Loucy (cell line): ENCODE data around the gene SRSF4.

Source experiments
- H2AFZ ChIP-seq: fragments of 200-600 bp; sonication (generic); 2 replicates; pipeline ENCODE4 v1.6.0; 2016; ENCODE audit warnings: antibody characterized with exemption, mild to moderate bottlenecking, low read length, moderate library complexity
- H3F3A ChIP-seq: fragments of 200-600 bp; 2 replicates; pipeline ENCODE4 v1.6.0; 2016; ENCODE audit warnings: antibody characterized with exemption, low read depth, mild to moderate bottlenecking
- H3K27me3 ChIP-seq: fragments of 200-600 bp; sonication (generic); 2 replicates; pipeline ENCODE4 v1.6.1; 2014; ENCODE audit warnings: low read length, mild to moderate bottlenecking; ENCODE audit not compliant: insufficient read depth, poor library complexity, severe bottlenecking
- H3K36me3 ChIP-seq: fragments of 200-600 bp; sonication (generic); 2 replicates; pipeline ENCODE4 v1.6.1; 2016; ENCODE audit warnings: low read length; ENCODE audit not compliant: insufficient read depth
- H3K4me1 ChIP-seq: fragments of 200-600 bp; sonication (generic); 2 replicates; pipeline ENCODE4 v1.5.1; 2014; ENCODE audit warnings: low read length, mild to moderate bottlenecking; ENCODE audit not compliant: insufficient read depth, poor library complexity, severe bottlenecking
- H3K4me2 ChIP-seq: fragments of 200-600 bp; sonication (generic); 2 replicates; pipeline ENCODE4 v1.6.0; 2014; ENCODE audit warnings: antibody characterized with exemption, low read length, low read depth, mild to moderate bottlenecking; ENCODE audit not compliant: poor library complexity, severe bottlenecking
- H3K4me3 ChIP-seq: fragments of 200-600 bp; sonication (generic); 2 replicates; pipeline ENCODE4 v1.5.1; 2014; ENCODE audit warnings: low read length, mild to moderate bottlenecking, mixed read lengths; ENCODE audit not compliant: poor library complexity, severe bottlenecking
- H3K79me2 ChIP-seq: fragments of 200-600 bp; sonication (generic); 2 replicates; pipeline ENCODE4 v1.6.1; 2014; ENCODE audit warnings: low read length; ENCODE audit not compliant: insufficient read depth
- H3K9ac ChIP-seq: fragments of 200-600 bp; sonication (generic); 2 replicates; pipeline ENCODE4 v1.6.0; 2014; ENCODE audit warnings: mild to moderate bottlenecking, low read depth, low read length, moderate library complexity; ENCODE audit not compliant: poor library complexity, severe bottlenecking
- H3K9me2 ChIP-seq: fragments of 200-600 bp; sonication (generic); replicated peaks from 2 replicates; pipeline ENCODE4 v1.6.1; 2016; ENCODE audit warnings: low read depth, low read length, mixed read lengths
- H3K9me3 ChIP-seq: fragments of 200-600 bp; sonication (generic); 2 replicates; pipeline ENCODE4 v1.6.1; 2014; ENCODE audit warnings: mild to moderate bottlenecking, antibody characterized with exemption, low read length, low read depth; ENCODE audit not compliant: insufficient read depth
- H4K20me1 ChIP-seq: fragments of 200-600 bp; sonication (generic); 2 replicates; pipeline ENCODE4 v1.6.0; 2014; ENCODE audit warnings: antibody characterized with exemption, low read length, mild to moderate bottlenecking; ENCODE audit not compliant: insufficient read depth, poor library complexity, severe bottlenecking
- CTCF ChIP-seq: fragments of 200-600 bp; sonication (generic); conservative IDR thresholded peaks from 2 replicates; pipeline ENCODE4 v1.5.1; 2014; ENCODE audit warnings: mild to moderate bottlenecking, antibody characterized with exemption, low read length
- EZH2phosphoT487 ChIP-seq: fragments of 200-600 bp; IDR thresholded peaks from 2 replicates; pipeline ENCODE4 v1.6.1; 2018; ENCODE audit warnings: antibody characterized with exemption, mild to moderate bottlenecking, moderate library complexity, borderline replicate concordance

Gene SRSF4

GRCh38 chr1:29129916-29130315, 51.8 kb downstream of the SRSF4 start:
- no peaks in the 10 kb centered on the region for H3K4me1 ChIP-seq
- H3K4me2 ChIP-seq, result no peak overlapping the region
- H3K9ac ChIP-seq, result no peak overlapping the region
- H4K20me1 ChIP-seq, result no peaks in the 10 kb centered on the region
- no peaks in the 10 kb centered on the region for H3K9me2 ChIP-seq
- H3K9me3 ChIP-seq, result no peaks in the 10 kb centered on the region
- H3K79me2 ChIP-seq, result no peaks in the 10 kb centered on the region
- no peak overlapping the region for H2AFZ ChIP-seq
- H3K27me3 ChIP-seq, result no peaks in the 10 kb centered on the region
- H3F3A ChIP-seq, result no peaks in the 10 kb centered on the region
- TF ChIP-seq CTCF (no peak), EZH2phosphoT487 (no peak)
- H3K4me3 ChIP-seq, result no peak overlapping the region
- no peaks in the 10 kb centered on the region for H3K36me3 ChIP-seq

- H3K4me1 ChIP-seq, result no peaks in the 10 kb centered on the region
- H3F3A ChIP-seq, result no peaks in the 10 kb centered on the region
- H3K36me3 ChIP-seq, result no peaks in the 10 kb centered on the region
- H3K79me2 ChIP-seq, result no peaks in the 10 kb centered on the region
- H3K4me2 ChIP-seq, result no peak overlapping the region
- no peak for TF ChIP-seq EZH2phosphoT487
- no peak for TF ChIP-seq CTCF
- no peaks in the 10 kb centered on the region for H4K20me1 ChIP-seq
- H3K9me2 ChIP-seq, result no peaks in the 10 kb centered on the region
- no peak overlapping the region for H2AFZ ChIP-seq
- no peaks in the 10 kb centered on the region for H3K9me3 ChIP-seq
- no peak overlapping the region for H3K9ac ChIP-seq
- H3K27me3 ChIP-seq, result no peaks in the 10 kb centered on the region
- no peak overlapping the region for H3K4me3 ChIP-seq
Observed at GRCh38 chr1:29128739-29129138, 53.0 kb downstream of the SRSF4 start.

GRCh38 chr1:29126198-29126597, 55.5 kb downstream of the SRSF4 start:
- no peak overlapping the region for H3K4me2 ChIP-seq
- no peaks in the 10 kb centered on the region for H4K20me1 ChIP-seq
- no peaks in the 10 kb centered on the region for H3K36me3 ChIP-seq
- no peaks in the 10 kb centered on the region for H3F3A ChIP-seq
- no peaks in the 10 kb centered on the region for H3K27me3 ChIP-seq
- TF ChIP-seq CTCF, result no peak
- H3K9me2 ChIP-seq, result no peaks in the 10 kb centered on the region
- H3K79me2 ChIP-seq, result no peaks in the 10 kb centered on the region
- H3K4me1 ChIP-seq, result no peaks in the 10 kb centered on the region
- no peak overlapping the region for H2AFZ ChIP-seq
- H3K9ac ChIP-seq, result no peak overlapping the region
- H3K4me3 ChIP-seq, result no peak overlapping the region
- no peaks in the 10 kb centered on the region for H3K9me3 ChIP-seq
